Stromal cell of bone marrow (primary cell): ENCODE data around the gene RMND1.
A peak's percentile ranks its signal among the peaks of the same experiment; 100 is the strongest.
"Not testable (repeated sequence)": the region's sequence is repeated elsewhere in the genome, so short reads cannot be mapped to it uniquely, and the experiment has no call there.

Experiments used
- DNase-seq: peaks from one replicate; pipeline ENCODE4 v3.0.0-alpha.2; 2012; ENCODE audit warnings: low read depth

Gene RMND1

DNA sequence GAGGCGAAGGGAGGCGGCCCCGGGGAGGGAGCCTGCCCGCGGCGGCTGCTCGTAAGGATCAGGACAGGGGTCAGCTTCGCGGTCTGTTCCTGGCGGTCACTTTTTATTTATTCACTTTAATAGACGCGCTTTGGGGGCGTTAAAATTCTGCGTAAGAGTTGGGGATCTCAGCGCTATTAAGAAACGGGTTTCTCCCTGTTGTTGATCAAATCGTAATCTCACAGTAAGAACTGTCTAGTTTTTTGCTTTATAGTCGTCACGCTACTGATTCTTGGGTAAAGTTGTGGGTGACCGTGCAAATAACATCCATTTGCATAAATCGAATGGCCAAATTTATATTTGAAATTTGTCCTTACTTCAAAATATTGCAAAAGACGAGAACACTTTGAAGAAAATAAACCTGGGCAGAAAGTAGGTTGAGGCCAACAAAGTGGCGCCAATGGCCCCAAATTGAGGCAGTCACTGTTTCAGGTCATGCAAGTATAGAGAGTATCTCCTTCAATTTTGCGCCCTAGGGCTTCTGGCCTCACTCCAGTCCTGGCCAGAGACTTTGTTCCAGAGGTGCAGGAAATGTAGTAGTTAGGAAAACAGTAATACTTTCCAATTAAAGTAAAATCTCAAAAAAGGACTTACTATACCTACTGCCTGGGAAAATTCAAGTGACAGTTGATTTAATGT lies 963 bp upstream of the RMND1 start:
- no peak for DNase-seq

- no peak for DNase-seq
These were observed 443 bp downstream of the RMND1 start for GRCh38 chr6:151451417-151451949.

DNA sequence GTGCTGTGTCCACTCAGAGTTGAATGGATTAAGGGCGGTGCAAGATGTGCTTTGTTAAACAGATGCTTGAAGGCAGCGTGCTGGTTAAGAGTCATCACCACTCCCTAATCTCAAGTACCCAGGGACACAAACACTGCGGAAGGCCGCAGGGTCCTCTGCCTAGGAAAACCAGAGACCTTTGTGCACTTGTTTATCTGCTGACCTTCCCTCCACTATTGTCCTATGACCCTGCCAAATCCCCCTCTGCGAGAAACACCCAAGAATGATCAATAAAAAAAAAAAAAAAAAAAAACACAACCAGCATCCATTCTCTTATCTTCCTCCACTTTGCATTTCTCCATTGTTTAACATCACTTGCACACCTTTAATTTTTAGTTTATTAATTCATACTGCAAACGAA lies 998 bp downstream of the RMND1 start:
- DNase-seq: not testable (repeated sequence)

- no peak for DNase-seq
These were observed 3.3 kb downstream of the RMND1 start for GRCh38 chr6:151448623-151449022.

GRCh38 chr6:151447237-151447636 lies 4.7 kb downstream of the RMND1 start:
- no peak for DNase-seq

- peak; percentile 54 for DNase-seq
These were observed 6.4 kb downstream of the RMND1 start for GRCh38 chr6:151445482-151445881.

GRCh38 chr6:151443911-151444621 lies 7.9 kb downstream of the RMND1 start:
- no peak for DNase-seq

- no peak for DNase-seq
These were observed 8.5 kb downstream of the RMND1 start for GRCh38 chr6:151443454-151443853.

GRCh38 chr6:151442371-151442770 lies 9.6 kb downstream of the RMND1 start:
- no peak for DNase-seq

GRCh38 chr6:151441390-151442166 lies 10.3 kb downstream of the RMND1 start:
- DNase-seq: no peak

- DNase-seq: no peak
These were observed 11.0 kb downstream of the RMND1 start for GRCh38 chr6:151440930-151441329.

- no peak for DNase-seq
These were observed 11.4 kb downstream of the RMND1 start for GRCh38 chr6:151440498-151440897.

GRCh38 chr6:151437401-151437800 lies 14.5 kb downstream of the RMND1 start:
- no peak for DNase-seq

DNA sequence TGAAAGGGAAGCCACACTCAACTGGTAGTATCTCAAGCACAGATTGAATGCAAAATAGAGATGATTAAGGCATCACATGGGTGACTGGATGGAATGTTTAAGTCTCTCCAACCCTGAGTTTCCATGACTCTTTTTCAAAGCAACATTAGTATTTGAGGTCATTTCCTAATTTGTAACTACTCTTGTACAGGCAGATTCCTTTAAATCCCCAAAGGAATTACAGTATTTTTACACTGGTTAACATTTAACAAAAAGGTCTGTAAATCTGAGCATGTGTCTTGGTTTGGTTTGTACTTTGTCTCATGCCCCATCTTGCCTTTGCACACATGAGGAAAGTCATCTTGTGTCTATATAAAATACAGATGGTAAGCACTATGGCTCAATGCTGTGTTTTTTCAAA lies 15.1 kb downstream of the RMND1 start:
- DNase-seq: peak; percentile 93

DNA sequence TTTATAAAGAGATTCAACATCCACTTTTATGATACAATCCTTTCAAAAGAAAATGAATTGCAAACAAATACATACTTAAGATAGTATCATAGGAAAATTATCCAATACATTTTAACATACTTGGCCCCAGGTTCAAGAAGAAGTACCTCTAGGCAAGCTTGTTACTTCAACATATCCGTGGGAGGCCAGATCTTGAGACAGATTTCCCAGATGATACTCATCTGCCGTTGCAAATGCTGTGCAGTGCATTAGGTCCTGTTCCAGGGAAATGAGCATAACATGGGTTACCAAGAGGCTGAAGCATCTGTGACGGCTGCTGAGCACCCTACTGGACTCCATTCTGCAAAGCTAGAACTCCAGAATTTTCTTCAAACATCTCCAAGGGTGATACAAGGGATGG lies 15.6 kb downstream of the RMND1 start:
- DNase-seq: no peak

DNA sequence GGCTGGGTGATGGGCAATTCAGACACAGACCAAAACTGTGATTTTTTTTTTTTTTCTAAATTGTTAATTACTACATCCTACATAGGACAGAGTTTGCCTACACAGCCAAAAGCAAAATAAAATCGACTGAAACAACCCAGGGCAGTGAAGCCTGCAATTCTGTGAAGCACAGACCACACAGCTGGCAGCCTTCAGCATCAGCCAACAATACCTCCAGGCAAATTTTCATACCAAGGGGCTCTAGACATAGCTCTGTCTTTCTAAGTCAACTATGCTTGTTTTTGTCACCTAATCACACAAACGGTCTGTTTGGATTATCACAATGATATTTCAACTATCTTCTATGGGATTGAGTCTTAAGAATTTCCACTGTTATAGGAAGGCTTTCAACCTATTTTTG lies 17.6 kb downstream of the RMND1 start:
- DNase-seq: no peak

GRCh38 chr6:151432651-151433050 lies 19.3 kb downstream of the RMND1 start:
- DNase-seq: no peak

- DNase-seq: no peak
These were observed 20.6 kb downstream of the RMND1 start for GRCh38 chr6:151431337-151431736.

- DNase-seq: no peak
These were observed 21.0 kb downstream of the RMND1 start for GRCh38 chr6:151430886-151431285.

GRCh38 chr6:151428093-151428735 lies 23.7 kb downstream of the RMND1 start:
- DNase-seq: no peak

DNA sequence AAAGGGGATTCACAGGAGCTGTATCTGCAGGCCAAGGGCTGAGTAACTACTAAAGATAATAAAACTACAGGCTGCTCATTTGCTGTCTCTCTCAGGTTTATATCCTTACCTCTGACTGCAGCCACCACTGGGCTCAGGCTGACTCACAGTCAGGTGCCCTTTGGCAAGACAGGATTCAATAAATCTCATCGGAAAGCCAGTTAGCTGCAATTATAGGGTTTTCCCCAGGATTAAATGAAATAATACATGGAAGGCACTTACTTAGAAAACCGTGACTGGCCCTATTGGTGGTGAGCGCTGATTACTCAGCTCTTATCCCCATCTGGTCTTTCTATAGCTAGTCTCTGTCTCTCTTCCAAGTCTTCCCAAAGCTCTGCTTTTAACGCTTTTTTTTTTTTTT lies 26.4 kb downstream of the RMND1 start:
- DNase-seq: no peak

DNA sequence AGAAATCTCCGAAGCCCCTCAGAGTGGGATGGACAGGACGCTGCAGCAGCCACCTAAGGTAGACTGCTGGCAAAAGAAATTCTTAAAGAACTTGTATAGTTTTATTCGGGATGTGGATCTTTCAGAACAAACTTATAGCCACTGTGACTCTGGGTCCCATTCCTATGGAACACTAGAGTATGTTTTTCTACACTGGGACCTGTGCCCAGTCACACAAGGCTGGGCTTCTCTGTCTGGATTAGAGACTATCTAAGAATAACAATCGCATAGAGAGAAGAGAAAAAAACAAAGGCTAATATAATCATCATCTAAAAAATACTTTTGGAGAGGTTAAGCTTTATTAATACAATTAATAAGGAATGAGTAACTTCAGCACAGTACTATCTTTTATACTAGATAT lies 28.9 kb downstream of the RMND1 start:
- no peak for DNase-seq
